ENCODE measurements around the gene RUSF1.
"Not testable (repeated sequence)": the region's sequence is repeated elsewhere in the genome, so short reads cannot be mapped to it uniquely, and the experiment has no call there.

RUSF1 gene

DNA sequence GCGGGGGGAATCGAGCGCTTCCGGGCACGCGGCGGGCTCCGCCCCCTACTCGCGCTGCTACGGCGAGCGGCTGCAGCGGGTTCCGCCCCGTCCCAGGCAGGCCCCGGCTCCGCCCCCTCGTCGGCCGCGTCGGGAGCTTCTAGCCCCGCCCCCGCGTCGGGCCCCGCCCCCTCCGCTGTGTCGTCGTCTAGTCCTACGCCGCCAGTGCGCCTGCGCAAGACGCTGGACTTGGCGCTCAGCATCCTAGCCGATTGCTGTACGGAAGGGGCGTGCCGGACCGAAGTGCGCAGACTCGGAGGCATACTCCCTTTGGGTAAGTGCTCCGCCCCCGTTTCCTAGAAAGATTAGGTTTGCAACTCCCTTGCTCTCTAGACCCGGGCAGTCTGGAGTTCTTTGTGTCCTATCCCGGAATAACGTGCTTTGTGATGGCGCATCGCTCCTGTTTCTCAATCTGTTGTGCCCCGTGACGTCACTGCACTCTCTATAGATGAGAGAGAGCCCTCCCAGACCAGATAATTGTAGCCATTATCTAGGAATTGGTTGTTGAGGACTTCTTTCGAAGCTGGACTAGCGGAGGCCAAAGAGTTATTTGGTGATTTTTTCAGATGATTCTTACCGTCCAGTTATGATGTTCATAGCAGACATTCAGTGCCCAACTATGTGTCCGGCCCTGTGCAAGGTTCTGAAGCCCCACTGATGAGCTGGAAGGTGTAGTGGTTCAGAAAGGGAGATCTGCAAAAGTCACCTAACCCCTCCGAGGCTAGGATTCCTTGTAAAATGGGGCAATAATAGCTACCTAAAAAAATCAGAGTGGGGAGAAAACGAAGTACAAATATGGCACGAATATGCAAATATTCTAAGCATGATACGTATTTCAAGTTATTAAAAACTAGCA, 48.3 kb downstream of the RUSF1 start:
- H3K36me3 Mint-ChIP-seq (ENCODE audit: low read depth): peaks cover 29% of the 10 kb centered on the region
- H3K9me3 Mint-ChIP-seq: no peaks in the 10 kb centered on the region
- no peaks in the 10 kb centered on the region for H3K27me3 Mint-ChIP-seq
- peak overlapping the region; percentile 94 for H3K27ac Mint-ChIP-seq
- peak overlapping the region; percentile 94 for H3K4me3 Mint-ChIP-seq
- H3K4me1 Mint-ChIP-seq (ENCODE audit: low read depth): peaks cover 47% of the 10 kb centered on the region

DNA sequence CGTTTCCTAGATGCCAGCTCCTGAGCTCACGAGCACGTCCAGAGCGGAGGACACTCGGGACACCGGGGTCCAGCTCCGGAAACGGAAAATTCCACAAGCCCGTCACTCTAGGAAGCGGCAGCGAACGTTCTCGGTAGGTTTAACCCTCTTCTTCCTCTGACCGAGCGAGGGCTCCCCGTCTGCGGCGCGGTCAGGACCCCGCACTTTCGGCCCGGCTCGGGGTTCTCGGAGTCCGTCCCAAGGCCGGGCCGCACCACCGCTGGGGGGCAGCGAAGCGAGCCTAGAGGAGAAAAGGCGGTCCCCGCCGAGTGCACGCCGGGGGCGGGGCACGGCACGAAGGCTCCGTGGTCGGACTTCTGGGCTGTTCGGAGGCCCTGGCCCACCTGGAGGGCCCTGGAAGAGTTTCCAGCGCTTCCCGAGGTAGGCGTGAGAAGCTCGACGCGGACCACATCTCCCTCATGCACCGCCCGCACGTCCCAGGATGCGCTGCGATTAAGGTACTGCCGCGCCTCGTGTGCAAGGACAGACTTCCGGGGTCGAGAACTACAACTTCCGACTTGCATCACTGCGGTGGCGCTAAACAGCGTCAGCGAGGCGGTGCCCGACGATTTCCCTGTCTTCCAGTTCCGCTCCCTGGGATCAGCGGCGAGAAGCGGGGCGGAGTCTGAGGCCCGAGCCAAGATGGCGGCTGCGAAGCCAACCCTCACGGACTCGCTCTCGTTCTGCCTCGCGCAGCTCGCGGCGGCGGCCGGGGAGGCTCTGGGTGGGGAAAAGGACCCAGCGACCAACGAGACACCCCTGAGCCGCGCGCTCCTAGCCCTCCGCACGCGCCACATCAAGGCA, 49.1 kb downstream of the RUSF1 start, which contains the start of gene ARMC5:
Gene ARMC5 (plus strand): TSS at position 658 of the 843 bp plus-strand sequence. CDS start 24 bp downstream, at position 682.
- H3K4me1 Mint-ChIP-seq (ENCODE audit: low read depth): peaks cover 53% of the 10 kb centered on the region
- no peaks in the 10 kb centered on the region for H3K9me3 Mint-ChIP-seq
- H3K36me3 Mint-ChIP-seq (ENCODE audit: low read depth): peaks cover 27% of the 10 kb centered on the region
- peak within 1 kb of the TSS; percentile 94 for H3K27ac Mint-ChIP-seq
- H3K4me3 Mint-ChIP-seq: peak within 1 kb of the TSS; percentile 94
- no peaks in the 10 kb centered on the region for H3K27me3 Mint-ChIP-seq

DNA sequence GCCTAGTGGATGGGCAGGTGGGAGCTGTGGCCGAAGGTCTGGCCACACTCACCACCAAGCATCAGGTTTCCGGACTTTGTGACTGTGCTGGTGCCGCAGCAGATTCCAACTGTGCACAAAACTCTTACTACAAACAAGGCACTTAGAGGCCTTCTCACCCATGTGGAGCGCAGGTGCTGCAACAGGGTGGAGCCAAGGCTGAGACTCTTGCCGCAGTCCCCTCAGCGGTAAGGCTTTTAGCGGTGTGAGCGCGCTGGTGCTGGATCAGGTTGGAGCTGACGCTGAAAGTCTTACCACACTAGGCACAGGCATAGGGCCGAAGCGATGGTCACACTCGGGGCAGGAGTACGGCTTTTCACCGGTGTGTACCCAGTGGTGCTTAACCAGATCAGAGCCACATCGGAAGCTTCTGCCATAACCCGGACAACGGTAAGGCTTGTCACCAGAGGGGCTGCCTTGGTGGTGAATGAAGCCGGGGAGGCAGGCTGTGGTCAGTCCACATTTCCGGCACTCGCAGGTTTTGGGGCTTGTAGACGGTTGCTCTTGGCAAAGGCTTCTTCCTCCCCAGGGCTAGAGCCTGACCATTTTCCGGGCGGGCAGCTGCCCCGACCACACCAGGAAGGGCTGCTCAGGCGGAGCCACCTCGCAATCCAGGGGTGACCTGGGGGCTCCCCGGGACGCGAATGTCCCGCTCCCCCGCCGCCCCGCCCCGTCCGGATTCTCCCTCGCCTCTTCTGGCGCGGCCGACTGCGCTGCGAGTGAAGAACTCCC, 49.9 kb downstream of the RUSF1 start:
- Mint-ChIP-seq H3K27ac (peak overlapping the region; percentile 94), H3K9me3 (no peaks in the 10 kb centered on the region), H3K27me3 (no peaks in the 10 kb centered on the region), H3K4me1 (ENCODE audit: low read depth) (peaks cover 61% of the 10 kb centered on the region), H3K4me3 (peak overlapping the region; percentile 94), H3K36me3 (ENCODE audit: low read depth) (peaks cover 28% of the 10 kb centered on the region)

DNA sequence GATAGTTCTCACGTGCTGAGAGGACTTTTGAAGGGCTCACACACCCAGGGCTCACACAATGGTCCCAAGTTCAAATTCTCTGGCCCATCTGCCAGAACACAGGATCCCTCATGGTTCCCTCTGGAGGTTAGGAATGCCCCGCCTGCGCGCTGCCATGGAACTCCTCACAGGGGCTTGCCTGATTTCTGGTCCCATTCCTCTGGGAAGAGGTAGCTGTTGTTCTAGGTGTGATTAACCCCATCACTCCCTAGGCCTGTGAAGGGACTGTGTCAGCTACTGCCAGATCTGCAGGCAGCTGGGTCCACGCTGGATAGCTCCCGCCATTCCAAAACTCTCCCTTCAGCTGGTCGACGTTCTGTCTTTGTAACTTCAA, 51.2 kb downstream of the RUSF1 start:
- peak overlapping the region; percentile 94 for H3K4me3 Mint-ChIP-seq
- H3K36me3 Mint-ChIP-seq (ENCODE audit: low read depth): peaks cover 24% of the 10 kb centered on the region
- no peaks in the 10 kb centered on the region for H3K27me3 Mint-ChIP-seq
- H3K9me3 Mint-ChIP-seq: no peaks in the 10 kb centered on the region
- no peak overlapping the region for H3K27ac Mint-ChIP-seq
- H3K4me1 Mint-ChIP-seq (ENCODE audit: low read depth): peaks cover 61% of the 10 kb centered on the region

DNA sequence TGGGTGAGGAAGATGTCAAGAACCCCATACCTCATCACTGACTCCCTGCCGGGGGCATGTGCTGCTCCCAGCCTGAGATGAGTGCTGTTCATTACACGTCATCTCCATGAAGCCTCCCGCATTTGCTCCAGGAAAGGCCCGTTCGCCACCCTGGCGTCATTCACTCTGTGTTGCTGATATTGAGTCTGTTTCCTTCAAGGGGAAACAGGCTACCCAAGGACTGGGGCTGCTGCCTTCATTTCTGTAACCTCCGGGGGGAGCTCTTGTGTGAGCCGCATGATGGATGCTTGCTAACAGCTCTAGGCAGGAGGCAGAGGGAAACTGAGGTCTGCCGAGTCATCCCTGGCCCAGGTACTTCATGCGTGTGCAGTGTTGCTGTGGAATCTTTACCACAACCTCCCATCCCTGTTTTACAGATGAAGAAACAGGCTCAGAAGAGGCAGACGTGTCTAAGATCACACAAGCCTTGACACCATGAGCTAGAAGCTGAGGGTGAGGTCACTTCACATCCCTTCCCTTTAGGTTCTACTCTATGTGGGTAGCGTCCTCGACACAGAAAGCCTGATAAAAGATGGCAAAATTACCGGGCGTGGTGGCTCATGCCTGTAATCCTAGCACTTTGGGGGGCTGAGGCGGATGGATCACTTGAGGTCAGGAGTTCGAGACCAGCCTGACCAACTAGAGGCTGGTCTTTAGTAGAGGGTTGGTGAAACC, 52.4 kb downstream of the RUSF1 start:
- Mint-ChIP-seq H3K9me3 (no peaks in the 10 kb centered on the region), H3K4me1 (ENCODE audit: low read depth) (peaks cover 60% of the 10 kb centered on the region), H3K4me3 (peak overlapping the region; percentile 71), H3K27ac (peak overlapping the region; percentile 61), H3K36me3 (ENCODE audit: low read depth) (peaks cover 24% of the 10 kb centered on the region), H3K27me3 (no peaks in the 10 kb centered on the region)

DNA sequence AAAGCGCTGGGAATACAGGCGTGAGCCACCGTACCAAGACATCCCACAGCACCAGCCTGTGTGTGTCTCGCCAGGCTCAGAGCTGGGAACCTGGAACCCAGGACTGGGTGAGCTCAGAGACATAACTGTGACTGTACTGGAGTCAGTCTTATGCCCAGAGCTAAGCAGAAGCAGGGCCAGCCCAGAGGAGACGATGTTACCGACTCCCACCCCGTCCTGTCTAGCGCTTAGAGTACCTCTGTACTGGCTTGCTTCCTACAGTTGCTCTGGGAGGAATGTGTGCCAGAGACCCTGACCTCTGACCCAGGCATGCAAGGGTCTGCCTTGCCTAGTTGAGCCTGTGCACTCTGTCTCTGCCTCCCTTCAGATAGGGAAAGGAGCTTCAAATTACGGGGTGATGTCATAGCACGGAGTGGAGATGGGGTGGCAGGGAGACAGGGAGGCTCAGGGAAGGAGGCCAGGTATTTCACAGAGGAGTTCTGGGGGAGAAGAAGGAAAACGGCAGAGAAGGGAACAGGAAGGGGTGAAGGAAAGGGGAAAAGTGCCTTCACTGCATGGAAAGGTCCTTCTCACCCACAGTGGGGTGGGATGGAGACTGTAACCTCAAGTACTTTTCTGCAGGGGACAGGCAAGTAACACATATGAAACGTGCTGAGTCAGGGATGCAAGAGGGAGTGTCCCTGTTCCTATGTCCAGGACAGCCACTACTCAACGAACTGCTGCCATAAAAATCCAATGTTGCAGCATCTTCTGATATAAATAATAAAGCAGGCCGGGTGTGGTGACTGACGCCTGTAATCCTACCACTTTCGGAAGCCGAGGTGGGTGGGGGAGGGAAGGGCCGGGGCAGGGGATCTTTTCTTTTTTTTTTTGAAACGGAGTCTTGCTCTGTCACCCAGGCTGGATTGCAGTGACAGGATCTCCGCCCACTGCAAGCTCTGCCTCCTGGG, 54.7 kb downstream of the RUSF1 start:
- Mint-ChIP-seq H3K36me3 (ENCODE audit: low read depth) (peaks cover 24% of the 10 kb centered on the region), H3K9me3 (no peaks in the 10 kb centered on the region), H3K27ac (peak overlapping the region; percentile 52), H3K27me3 (no peaks in the 10 kb centered on the region), H3K4me1 (ENCODE audit: low read depth) (peaks cover 51% of the 10 kb centered on the region), H3K4me3 (no peak overlapping the region)

DNA sequence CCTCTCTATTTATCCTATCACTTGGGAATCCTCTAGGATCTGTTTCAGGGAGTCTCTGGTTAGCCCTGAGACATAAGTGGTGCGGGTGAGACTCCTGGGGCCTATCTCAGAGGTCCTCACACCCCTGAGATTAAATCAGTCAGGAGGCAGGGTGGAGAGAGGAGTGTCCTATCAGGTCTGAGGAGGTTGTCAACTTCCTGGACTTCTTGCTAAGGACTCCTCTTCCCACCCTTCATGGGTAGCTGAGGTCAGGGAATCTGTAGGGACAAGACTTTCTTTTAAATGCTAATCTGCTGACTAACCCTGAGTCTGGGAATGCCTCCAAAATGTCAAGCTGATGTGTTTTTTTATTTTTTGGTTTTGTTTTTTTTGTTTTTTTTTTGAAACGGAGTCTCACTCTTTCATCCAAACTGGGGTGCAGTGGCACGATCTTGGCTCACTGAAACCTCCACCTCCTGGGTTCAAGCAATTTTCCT, 55.5 kb downstream of the RUSF1 start:
- Mint-ChIP-seq H3K36me3 (ENCODE audit: low read depth) (peaks cover 18% of the 10 kb centered on the region), H3K27ac (no peak overlapping the region), H3K27me3 (no peaks in the 10 kb centered on the region), H3K9me3 (no peaks in the 10 kb centered on the region), H3K4me1 (ENCODE audit: low read depth) (peaks cover 45% of the 10 kb centered on the region), H3K4me3 (no peak overlapping the region)

DNA sequence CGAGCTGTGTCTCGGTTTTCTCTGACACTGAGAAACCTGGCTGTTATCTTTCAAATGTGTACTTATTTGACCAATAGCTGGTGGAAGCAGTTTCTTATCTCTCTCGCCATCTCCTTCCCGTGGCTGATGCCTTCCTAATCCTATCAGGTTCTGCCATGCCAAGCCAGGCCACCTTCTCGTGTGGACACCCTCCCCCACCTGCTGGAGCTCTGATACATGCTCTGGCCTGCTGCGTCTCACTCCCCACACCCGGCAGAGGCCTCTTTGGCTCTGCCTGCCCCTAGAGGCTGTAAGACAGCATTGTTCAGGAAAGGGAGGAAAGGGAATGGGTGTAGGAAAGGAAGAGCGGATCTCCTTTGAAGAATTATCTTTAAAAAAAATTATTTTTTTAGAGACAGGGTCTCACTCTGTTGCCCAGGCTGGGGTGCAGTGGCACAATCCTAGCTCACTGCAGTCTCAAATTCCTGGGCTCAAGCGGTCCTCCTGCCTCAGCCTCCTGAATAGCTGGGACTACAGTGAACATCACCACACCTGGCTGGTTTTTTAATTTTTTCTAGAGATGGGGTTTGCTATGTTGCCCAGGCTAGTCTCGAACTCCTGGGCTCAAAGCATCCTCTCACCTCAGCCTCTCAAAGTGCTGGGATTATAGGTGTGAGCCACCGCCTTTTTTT, 56.4 kb downstream of the RUSF1 start:
- Mint-ChIP-seq H3K4me1 (ENCODE audit: low read depth) (peaks cover 36% of the 10 kb centered on the region), H3K9me3 (no peaks in the 10 kb centered on the region), H3K4me3 (no peak overlapping the region), H3K27me3 (no peaks in the 10 kb centered on the region), H3K36me3 (ENCODE audit: low read depth) (peaks cover 18% of the 10 kb centered on the region), H3K27ac (no peak overlapping the region)

DNA sequence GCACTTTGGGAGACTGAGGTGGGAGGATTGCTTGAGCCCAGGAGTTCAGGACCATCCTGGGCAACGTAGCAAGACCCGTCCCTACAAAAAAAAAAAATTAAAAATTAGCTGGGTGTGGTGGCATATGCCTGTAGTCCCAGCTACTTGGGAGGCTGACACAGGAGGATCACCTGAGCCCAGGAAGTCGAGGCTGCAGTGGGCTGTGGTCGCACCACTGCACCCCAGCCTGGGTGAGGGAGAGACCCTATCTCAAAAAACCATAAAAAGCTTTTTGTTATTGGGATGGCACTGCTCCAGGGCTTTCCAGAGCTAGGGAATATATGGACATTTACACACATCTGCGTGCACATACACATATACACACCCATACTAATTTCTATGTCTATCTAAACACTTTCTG, 57.0 kb downstream of the RUSF1 start:
- Mint-ChIP-seq H3K4me3 (no peak overlapping the region), H3K4me1 (ENCODE audit: low read depth) (peaks cover 31% of the 10 kb centered on the region), H3K9me3 (no peaks in the 10 kb centered on the region), H3K27ac (no peak overlapping the region), H3K27me3 (no peaks in the 10 kb centered on the region), H3K36me3 (ENCODE audit: low read depth) (peaks cover 18% of the 10 kb centered on the region)

DNA sequence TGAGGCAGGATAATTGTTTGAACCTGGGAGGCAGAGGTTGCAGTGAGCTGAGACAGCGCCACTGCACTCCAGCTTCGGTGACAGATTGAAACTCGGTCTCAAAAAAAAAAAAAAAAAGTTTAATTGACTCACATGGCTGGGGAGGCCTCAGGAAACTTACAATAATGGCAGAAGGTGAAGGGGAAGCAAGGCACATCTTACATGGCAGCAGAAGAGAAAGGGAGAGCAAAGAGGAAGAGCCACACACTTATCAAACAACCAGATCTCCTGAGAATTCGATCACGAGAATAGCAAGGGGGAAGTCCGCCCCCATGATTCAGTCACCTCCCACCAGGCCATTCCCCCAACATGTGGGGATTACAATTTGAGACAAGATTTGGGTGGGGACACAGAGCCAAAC, 62.3 kb downstream of the RUSF1 start:
- H3K4me3 Mint-ChIP-seq; H3K36me3 Mint-ChIP-seq (ENCODE audit: low read depth); H3K4me1 Mint-ChIP-seq (ENCODE audit: low read depth); H3K27ac Mint-ChIP-seq; H3K27me3 Mint-ChIP-seq; H3K9me3 Mint-ChIP-seq: not testable (repeated sequence)

DNA sequence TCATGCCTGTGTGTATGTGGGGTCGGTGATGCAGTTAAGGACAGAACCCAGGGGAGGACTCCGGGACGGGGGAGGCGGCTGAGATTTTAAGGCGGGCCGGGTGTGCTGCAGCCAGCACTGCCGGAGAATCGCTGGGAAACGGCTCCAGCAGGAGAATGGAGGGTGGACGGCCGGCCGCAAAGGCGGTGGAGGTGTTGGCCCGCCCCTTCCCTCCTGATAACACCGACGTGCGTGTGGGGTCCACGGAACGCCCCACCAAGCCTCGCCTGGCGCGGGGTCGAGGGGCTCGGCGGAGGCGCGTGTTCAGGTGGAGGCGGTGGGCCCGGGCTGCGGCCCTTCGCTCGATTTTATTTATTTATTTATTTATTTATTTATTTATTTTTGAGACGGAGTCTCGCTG, 66.2 kb downstream of the RUSF1 start:
- Mint-ChIP-seq H3K36me3 (ENCODE audit: low read depth) (no peaks in the 10 kb centered on the region), H3K9me3 (no peaks in the 10 kb centered on the region), H3K4me3 (peak overlapping the region; percentile 77), H3K27me3 (peaks cover 3% of the 10 kb centered on the region), H3K27ac (peak overlapping the region; percentile 80), H3K4me1 (ENCODE audit: low read depth) (peaks cover 27% of the 10 kb centered on the region)

DNA sequence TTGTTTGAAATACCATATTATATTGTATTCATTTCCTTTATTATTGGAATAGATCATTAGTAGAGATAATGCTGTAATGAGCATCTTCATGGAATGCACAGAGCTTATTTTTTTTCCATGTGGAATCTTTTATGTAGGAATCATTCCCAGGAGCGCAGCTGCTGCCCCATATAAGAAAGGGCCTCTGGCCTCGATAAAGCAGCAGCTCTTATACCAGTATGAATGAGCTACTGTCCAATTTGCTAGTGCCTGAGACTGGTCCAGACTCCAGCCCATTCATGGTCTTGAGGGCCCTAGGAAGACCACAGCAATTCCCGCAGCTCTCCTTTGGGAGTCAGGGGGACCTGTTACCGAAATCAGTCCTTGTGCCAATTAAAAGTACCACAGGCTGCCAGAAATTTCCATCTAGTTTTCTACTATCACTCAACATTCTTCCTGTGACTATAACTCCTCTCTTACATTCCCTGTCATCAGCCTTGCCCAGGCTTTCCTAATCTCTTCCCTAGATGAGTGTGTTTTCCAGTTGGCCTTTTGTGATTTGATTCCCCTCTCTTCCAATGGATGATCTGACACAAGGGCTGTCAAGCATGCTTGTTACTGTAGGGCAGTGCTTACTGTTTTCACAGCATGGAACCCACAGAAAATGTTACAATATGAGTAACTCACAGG, 67.5 kb downstream of the RUSF1 start:
- peaks cover 3% of the 10 kb centered on the region for H3K27me3 Mint-ChIP-seq
- no peaks in the 10 kb centered on the region for H3K9me3 Mint-ChIP-seq
- H3K36me3 Mint-ChIP-seq (ENCODE audit: low read depth): no peaks in the 10 kb centered on the region
- H3K4me1 Mint-ChIP-seq (ENCODE audit: low read depth): peaks cover 27% of the 10 kb centered on the region
- peak overlapping the region; percentile 3 for H3K27ac Mint-ChIP-seq
- H3K4me3 Mint-ChIP-seq: no peak overlapping the region
